GM18951 (cell line): ENCODE measurements around the gene CEP41.

ENCODE experiments used
- POLR2A ChIP-seq: IDR thresholded peaks from 4 replicates; pipeline ENCODE4 v1.6.1; 2011; ENCODE audit warnings: mild to moderate bottlenecking; ENCODE audit not compliant: insufficient read length, insufficient read depth; ENCODE audit errors: extremely low read depth
- in situ Hi-C: fragments of 300-500 bp; cut with MboI; formaldehyde crosslinking; loops from one replicate; pipeline ENCODE4 v1.12.0; 2022; ENCODE audit warnings: low sequenced_read_pairs, mixed read lengths, inconsistent platforms; ENCODE audit not compliant: unreplicated experiment

Gene CEP41

GRCh38 chr7:130349911-130350782 is 90.7 kb downstream of the CEP41 start:
- in situ Hi-C loops = no loop called here

GRCh38 chr7:130346941-130347340 is 93.9 kb downstream of the CEP41 start:
- no peak for TF ChIP-seq POLR2A

More at GRCh38 chr7:130349911-130350782, 90.7 kb downstream of the CEP41 start:
- TF ChIP-seq POLR2A = no peak

GRCh38 chr7:130346177-130346905 is 94.5 kb downstream of the CEP41 start:
- no peak for TF ChIP-seq POLR2A
- in situ Hi-C loops = no loop called here

More at GRCh38 chr7:130346941-130347340, 93.9 kb downstream of the CEP41 start:
- in situ Hi-C loops = no loop called here

- TF ChIP-seq POLR2A = no peak
- in situ Hi-C loops = no loop called here
Measured at GRCh38 chr7:130345725-130346124, 95.1 kb downstream of the CEP41 start.

- in situ Hi-C loops = no loop called here
- TF ChIP-seq POLR2A = no peak
Measured at GRCh38 chr7:130345136-130345535, 95.7 kb downstream of the CEP41 start.

GRCh38 chr7:130344271-130344866 is 96.4 kb downstream of the CEP41 start, which contains the start of gene CPA5:
TSS of gene CPA5 (plus strand) at chr7:130344816. CDS start at chr7:130346486, 1,670 bp downstream.
- TF ChIP-seq POLR2A = no peak
- in situ Hi-C loops = no loop called here
